SK-N-SH (cell line): ENCODE results near the gene SHCBP1. TPM values are rescaled to one million over a fixed set of nuclear protein-coding genes. Genes with fewer than 3 reads are reported as not detected.

Experiments
- CTCF ChIA-PET: fragments of 300-600, 350-600 bp; formaldehyde crosslinking; extraction: SDS; loops from one replicate; lab custom pipeline; 2021; lab: Yijun Ruan, JAX
- POLR2A ChIA-PET: fragments of 350-600 bp; sonication (Branson Sonifier 250); formaldehyde crosslinking; extraction: SDS; loops from one replicate; lab custom pipeline; 2020; ENCODE audit warnings: antibody characterized with exemption, inconsistent platforms; lab: Yijun Ruan, JAX
- DNase-seq: peaks from one replicate; pipeline ENCODE4 v3.0.0; 2012
- H2AFZ ChIP-seq: fragments of 200-600 bp; sonication (generic); 2 replicates; pipeline ENCODE4 v1.8.1; 2016; ENCODE audit warnings: antibody characterized with exemption, mild to moderate bottlenecking, low read depth
- H3F3A ChIP-seq: fragments of 200-600 bp; sonication (generic); replicated peaks from 2 replicates; pipeline ENCODE3; 2016; ENCODE audit warnings: antibody characterized with exemption, mild to moderate bottlenecking; ENCODE audit not compliant: insufficient read depth
- H3K27ac ChIP-seq, 2 experiments: fragments of 200-500 bp in 1 of 2; fragments of 200-600 bp in 1 of 2; sonication (Bioruptor generic) in 1 of 2; sonication (generic), shearing (Covaris generic) in 1 of 2; 2 replicates each; pipeline versions ENCODE4 v1.5.1 to v1.6.1; 2014 to 2016; ENCODE audit warnings: low read depth in 2 of 2, inconsistent platforms in 1 of 2, low read length in 1 of 2, mild to moderate bottlenecking in 1 of 2, mixed read lengths in 1 of 2
- H3K27me3 ChIP-seq: fragments of 200-600 bp; sonication (generic), shearing (Covaris generic); 2 replicates; pipeline ENCODE4 v1.6.1; 2016; ENCODE audit warnings: mixed run types; ENCODE audit not compliant: insufficient read depth
- H3K36me3 ChIP-seq, 2 experiments: fragments of 200-500 bp in 1 of 2; fragments of 200-600 bp in 1 of 2; sonication (Bioruptor generic) in 1 of 2; sonication (generic) in 1 of 2; replicated peaks in 1 of 2; 2 replicates each; pipeline versions ENCODE3 to v1.5.1; 2014 to 2016; ENCODE audit warnings: low read length in 1 of 2, mild to moderate bottlenecking in 1 of 2; ENCODE audit not compliant: insufficient read depth in 2 of 2, control insufficient read depth in 1 of 2
- H3K4me1 ChIP-seq, 2 experiments: fragments of 200-500 bp in 1 of 2; fragments of 200-600 bp in 1 of 2; sonication (Bioruptor generic) in 1 of 2; sonication (generic), shearing (Covaris generic) in 1 of 2; 2 replicates each; pipeline versions ENCODE4 v1.5.1 to v1.6.1; 2014 to 2016; ENCODE audit warnings: low read depth in 1 of 2, low read length in 1 of 2, mixed run types in 1 of 2; ENCODE audit not compliant: insufficient read depth in 2 of 2, control insufficient read depth in 1 of 2
- H3K4me2 ChIP-seq: fragments of 200-600 bp; sonication (generic), shearing (Covaris generic); 2 replicates; pipeline ENCODE4 v1.6.1; 2017; ENCODE audit warnings: mixed run types
- H3K4me3 ChIP-seq, 2 experiments: fragments of 200-500 bp in 1 of 2; fragments of 200-600 bp in 1 of 2; sonication (Bioruptor generic) in 1 of 2; sonication (generic), shearing (Covaris generic) in 1 of 2; 2 replicates each; pipeline versions ENCODE4 v1.5.1 to v1.8.1; 2014 to 2016; ENCODE audit warnings: low read depth in 2 of 2, inconsistent platforms in 1 of 2, low read length in 1 of 2, mild to moderate bottlenecking in 1 of 2, mixed read lengths in 1 of 2, moderate library complexity in 1 of 2
- H3K79me2 ChIP-seq: fragments of 200-600 bp; sonication (generic); 2 replicates; pipeline ENCODE4 v1.8.1; 2017; ENCODE audit warnings: mild to moderate bottlenecking; ENCODE audit not compliant: insufficient read depth
- H3K9ac ChIP-seq: fragments of 200-600 bp; sonication (generic); 2 replicates; pipeline ENCODE4 v1.6.1; 2017; ENCODE audit warnings: mixed run types
- H3K9me2 ChIP-seq: fragments of 200-600 bp; sonication (generic); 2 replicates; pipeline ENCODE4 v1.6.1; 2017; ENCODE audit warnings: mixed run types
- H3K9me3 ChIP-seq: fragments of 200-600 bp; sonication (generic); 2 replicates; pipeline ENCODE4 v1.6.1; 2017; ENCODE audit warnings: mixed run types, mild to moderate bottlenecking, moderate library complexity
- H4K20me1 ChIP-seq: fragments of 200-600 bp; sonication (generic); 2 replicates; pipeline ENCODE4 v1.6.1; 2017; ENCODE audit warnings: mild to moderate bottlenecking, mixed run types; ENCODE audit not compliant: insufficient read depth
- CHD2 ChIP-seq: fragments of 150-350 bp; IDR thresholded peaks from 2 replicates; pipeline ENCODE4 v1.6.1; 2018; ENCODE audit warnings: low read length; ENCODE audit not compliant: partially characterized antibody
- CTCF ChIP-seq: fragments of 200-600 bp; sonication (generic); IDR thresholded peaks from 2 replicates; pipeline ENCODE4 v1.6.1; 2017; ENCODE audit warnings: antibody characterized with exemption, mild to moderate bottlenecking, moderate library complexity
- ELF1 ChIP-seq: IDR thresholded peaks from 2 replicates; pipeline ENCODE4 v1.4.0; 2012
- FOSL2 ChIP-seq: IDR thresholded peaks from 2 replicates; pipeline ENCODE4 v1.4.0; 2012; ENCODE audit warnings: low read depth, mild to moderate bottlenecking, moderate library complexity, borderline replicate concordance
- FOXJ3 ChIP-seq: sonication (generic); formaldehyde crosslinking; IDR thresholded peaks from 2 replicates; pipeline ENCODE4 v1.5.1; 2020; ENCODE audit warnings: mild to moderate bottlenecking, missing genetic modification reagents
- MEF2A ChIP-seq: IDR thresholded peaks from 2 replicates; pipeline ENCODE4 v1.4.0; 2012; ENCODE audit warnings: low read depth, borderline replicate concordance
- MXI1 ChIP-seq: IDR thresholded peaks from 2 replicates; pipeline ENCODE4 v1.6.1; 2012; ENCODE audit warnings: mild to moderate bottlenecking, low read depth, low read length, improper control_type of control experiment
- NFIC ChIP-seq: IDR thresholded peaks from 2 replicates; pipeline ENCODE4 v1.4.0; 2012; ENCODE audit warnings: borderline replicate concordance
- PBX3 ChIP-seq: IDR thresholded peaks from 2 replicates; pipeline ENCODE4; 2012
- RAD21 ChIP-seq: IDR thresholded peaks from 2 replicates; pipeline ENCODE4 v1.6.1; 2012; ENCODE audit warnings: mild to moderate bottlenecking, low read length
- REST ChIP-seq: IDR thresholded peaks from 2 replicates; pipeline ENCODE4 v1.6.1; 2012; ENCODE audit warnings: mild to moderate bottlenecking, low read depth, low read length, moderate library complexity
- RXRA ChIP-seq: IDR thresholded peaks from 2 replicates; pipeline ENCODE4 v1.4.0; 2012; ENCODE audit warnings: low read depth, mild to moderate bottlenecking, borderline replicate concordance
- SMC3 ChIP-seq: IDR thresholded peaks from 2 replicates; pipeline ENCODE4 v1.6.1; 2012; ENCODE audit warnings: low read depth, low read length, improper control_type of control experiment
- TAF1 ChIP-seq: IDR thresholded peaks from 2 replicates; pipeline ENCODE4 v1.6.1; 2012; ENCODE audit warnings: low read depth, mild to moderate bottlenecking, low read length, moderate library complexity, borderline replicate concordance
- TCF12 ChIP-seq: IDR thresholded peaks from 2 replicates; pipeline ENCODE4 v1.4.0; 2012
- TEAD4 ChIP-seq: IDR thresholded peaks from 2 replicates; pipeline ENCODE4 v1.4.0; 2012; ENCODE audit warnings: mild to moderate bottlenecking, borderline replicate concordance; ENCODE audit not compliant: insufficient read depth
- USF1 ChIP-seq: IDR thresholded peaks from 2 replicates; pipeline ENCODE4 v1.4.0; 2012; ENCODE audit warnings: low read depth, borderline replicate concordance
- YY1 ChIP-seq: IDR thresholded peaks from 2 replicates; pipeline ENCODE4 v1.4.0; 2012; ENCODE audit warnings: low read depth, mild to moderate bottlenecking
- WGBS: methylation state at CpG from one replicate; pipeline ENCODE4 v1.1.6; 2017; ENCODE audit warnings: low lambda C conversion rate; 5-methylcytosine and 5-hydroxymethylcytosine counted together
- polyA plus RNA-seq, 3 experiments: library from polyadenylated mRNA; depleted of rRNA; stranded (reverse); fragments of >200 nt; gene quantifications; 2 replicates each; pipeline ENCODE4 v1.2.3, GENCODE V29; 2012

SHCBP1 gene
- polyA plus RNA-seq, 1 of the 3 experiments (the other 2 are of a cell fraction): 12.5 TPM

GRCh38 chr16:46612121-46612520 is 9.1 kb downstream of the SHCBP1 start (continued):
- no peak for TF ChIP-seq USF1
- TF ChIP-seq MEF2A: no peak

GRCh38 chr16:46607529-46607928 is 13.7 kb downstream of the SHCBP1 start:
- CTCF ChIA-PET: interaction anchor here (0.7 to 5.1 kb wide), 12 partner anchors 9 to 59 kb away, joined by 3 to 86 read pairs (median 4); no protein-coding TSS in a partner anchor

More at GRCh38 chr16:46607529-46607928, 13.7 kb downstream of the SHCBP1 start:
- Histone ChIP-seq H3K9me3 (no peaks in the 10 kb centered on the region), H3K4me1 (no peaks in the 10 kb centered on the region), H3K79me2 (peaks cover 6% of the 10 kb centered on the region; the same call in 1 of the 2 replicates), H3K27me3 (no peaks in the 10 kb centered on the region), H3K27ac (no peak overlapping the region), H2AFZ (no peak overlapping the region), H4K20me1 (no peaks in the 10 kb centered on the region), H3K9me2 (no peaks in the 10 kb centered on the region), H3K4me3 (no peak overlapping the region), H3K36me3 (peaks cover 8 to 14% of the 10 kb centered on the region in 2 experiments), H3F3A (no peaks in the 10 kb centered on the region), H3K4me2 (no peak overlapping the region), H3K9ac (no peak overlapping the region)
- 53% methylated on average over 1 of the region's 1 CpG for WGBS
- no peak for DNase-seq
- POLR2A ChIA-PET: no interaction called here
- TF ChIP-seq RAD21 (peak; percentile 71), YY1 (no peak), ELF1 (no peak), CTCF (peak; percentile 70), TCF12 (no peak), FOXJ3 (CRISPR knock-in tag) (no peak), TAF1 (no peak), TEAD4 (no peak), RXRA (no peak), NFIC (no peak), SMC3 (peak; percentile 28; the same call in 1 of the 2 replicates), FOSL2 (no peak), PBX3 (no peak), REST (no peak), CHD2 (no peak), MEF2A (no peak), MXI1 (no peak), USF1 (no peak)
